Umbilical cord (tissue), 2 donors: ENCODE results near the gene DHRS3. TPM values are rescaled to one million over a fixed set of nuclear protein-coding genes. Genes with fewer than 3 reads are reported as not detected.
A peak's percentile ranks its signal among the peaks of the same experiment; 100 is the strongest.

Source experiments
- DNase-seq: peaks from one replicate; pipeline ENCODE4 v3.0.0-alpha.2; 2015; ENCODE audit warnings: low spot score
- total RNA-seq: library from RNA; depleted of rRNA; stranded (reverse); fragments of >200 nt; gene quantifications from one replicate; pipeline ENCODE4 v1.2.3, GENCODE V29; 2014; ENCODE audit warnings: low replicate concordance; ENCODE audit not compliant: insufficient read depth

Gene DHRS3
- total RNA-seq, 1 donor from 2014 or later: 107 TPM

GRCh38 chr1:12599657-12600056 is 18.4 kb downstream of the DHRS3 start:
- DNase-seq: no peak

GRCh38 chr1:12598974-12599373 is 19.0 kb downstream of the DHRS3 start:
- no peak for DNase-seq

- DNase-seq: no peak
These were observed 20.2 kb downstream of the DHRS3 start for GRCh38 chr1:12597792-12598191.

DNA sequence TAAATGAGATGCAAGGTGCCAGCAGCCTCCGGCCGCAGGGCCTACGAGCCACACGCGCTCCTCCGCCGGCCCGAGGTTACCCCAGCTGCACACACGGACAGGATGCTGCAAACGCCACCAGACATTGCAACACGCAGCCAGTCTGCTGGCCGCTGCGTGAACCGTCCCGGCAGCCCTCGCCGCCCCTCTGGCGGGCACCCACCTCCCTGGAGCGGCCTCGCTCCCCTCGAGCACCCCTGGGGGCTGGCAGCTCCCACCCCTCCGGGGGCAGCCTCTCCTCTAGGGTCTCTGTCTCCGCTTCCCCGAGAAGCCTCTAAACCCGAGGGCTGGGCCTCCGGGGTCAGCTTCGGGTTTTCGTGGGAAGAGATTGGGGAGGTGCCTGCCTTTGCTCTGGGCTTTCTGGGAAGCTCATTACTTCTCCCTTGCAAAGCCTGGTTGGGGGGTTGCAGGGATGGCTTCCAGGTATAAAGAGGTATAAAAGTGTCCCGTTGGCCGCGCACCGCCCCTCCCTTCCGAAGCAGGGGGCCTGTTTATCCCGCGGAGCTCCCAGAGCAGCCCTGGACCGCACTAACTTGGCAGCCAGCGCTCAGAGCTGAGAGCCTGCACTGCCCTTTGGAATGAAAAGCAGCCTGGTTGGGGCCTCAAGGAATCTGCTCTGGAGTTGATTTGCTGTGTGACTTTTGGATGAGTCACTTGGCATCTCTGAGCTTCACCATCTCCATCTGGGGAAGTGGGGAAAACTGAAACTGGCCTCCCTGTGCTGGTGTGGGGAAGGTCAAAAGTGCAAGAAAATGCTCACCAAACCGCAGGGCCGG is 21.8 kb downstream of the DHRS3 start:
- peak; percentile 96 for DNase-seq

DNA sequence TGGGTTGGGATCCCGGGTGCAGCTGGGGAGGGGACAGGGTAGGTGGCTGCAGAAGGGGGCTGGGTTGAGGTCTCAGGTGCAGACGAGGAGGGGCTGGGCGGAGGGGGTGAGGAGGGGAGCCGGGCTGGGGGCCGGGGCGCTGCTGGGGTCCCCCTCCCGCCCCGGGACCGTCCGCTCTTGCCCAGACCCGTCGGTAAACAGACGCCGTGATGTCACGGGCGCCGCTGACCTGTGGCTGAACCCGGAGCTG is 22.3 kb downstream of the DHRS3 start:
- DNase-seq: no peak

- DNase-seq: peak; percentile 84
These were observed 22.8 kb downstream of the DHRS3 start for GRCh38 chr1:12594966-12595756.

DNA sequence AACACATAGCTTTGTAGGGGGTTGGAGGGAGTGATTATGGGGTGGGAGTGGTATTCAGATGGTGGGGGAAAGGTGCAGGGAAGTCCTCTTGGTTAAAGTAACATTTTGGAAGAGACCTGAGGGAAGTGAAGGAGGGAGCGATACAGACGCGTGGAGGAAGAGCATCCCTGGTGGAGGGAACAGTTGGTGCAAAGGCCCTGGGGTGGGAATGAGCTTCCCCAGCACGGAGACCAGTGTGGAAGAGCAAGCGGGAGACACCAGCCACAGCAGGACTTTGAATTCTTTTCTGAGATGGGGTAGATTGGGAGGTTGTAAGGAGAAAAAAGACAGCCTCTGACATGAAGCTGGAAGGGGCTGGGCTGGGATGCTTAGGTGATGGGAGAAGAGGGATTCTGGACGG is 23.5 kb downstream of the DHRS3 start:
- no peak for DNase-seq

- peak; percentile 96 for DNase-seq
These were observed 24.4 kb downstream of the DHRS3 start for GRCh38 chr1:12593621-12594066.

DNA sequence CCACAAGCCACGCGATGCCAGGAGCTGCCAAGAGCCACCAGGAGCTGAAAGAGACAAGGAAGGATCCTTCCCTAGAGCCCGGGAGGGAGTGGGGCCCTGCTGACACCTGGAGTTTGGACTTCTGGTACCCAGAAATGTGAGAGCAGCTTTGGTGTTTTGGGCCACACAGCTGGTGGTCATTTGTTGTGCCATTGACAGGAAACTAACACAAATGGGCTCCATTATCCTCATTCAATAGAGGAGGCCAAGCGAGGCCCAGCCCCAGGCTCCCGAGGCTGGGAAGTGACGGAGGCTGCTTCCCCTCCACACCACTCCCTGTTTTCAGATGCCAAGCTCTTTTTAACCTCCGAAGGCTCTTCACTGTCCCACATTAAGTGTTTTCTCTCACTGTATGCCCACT is 25.5 kb downstream of the DHRS3 start:
- DNase-seq: no peak

GRCh38 chr1:12591267-12591938 is 26.6 kb downstream of the DHRS3 start:
- DNase-seq: no peak

- DNase-seq: no peak
These were observed 29.3 kb downstream of the DHRS3 start for GRCh38 chr1:12588695-12589094.

DNA sequence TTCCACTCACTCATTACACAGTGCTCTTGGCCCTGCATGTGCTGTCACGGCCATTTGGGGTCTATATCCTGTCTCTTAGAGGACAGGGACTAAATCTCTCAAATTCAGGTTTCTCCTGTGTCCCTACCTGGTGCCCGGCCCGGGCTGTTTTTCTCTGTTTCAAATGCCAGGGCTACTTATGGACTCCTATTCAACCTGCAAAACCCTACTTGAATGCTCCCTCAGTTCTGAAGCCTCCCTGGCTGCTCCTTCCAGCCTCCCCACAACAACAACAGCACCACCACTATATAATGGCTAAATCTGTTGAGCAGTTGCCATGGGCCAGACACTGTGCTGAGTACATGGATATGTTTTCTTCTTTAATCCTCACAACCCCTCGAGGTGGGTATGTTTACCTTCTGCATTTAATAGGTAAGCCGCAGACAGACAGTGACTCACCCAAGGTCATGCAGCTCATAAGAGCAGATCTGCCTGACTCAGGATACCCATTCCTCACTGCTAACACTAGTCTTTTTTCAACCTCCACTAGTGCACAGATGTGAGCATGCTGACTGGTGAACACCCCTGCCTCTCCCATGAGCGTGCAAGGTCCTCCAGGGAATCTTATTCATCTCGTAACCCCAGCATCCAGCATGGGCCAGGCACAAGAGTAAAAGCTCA is 29.9 kb downstream of the DHRS3 start:
- no peak for DNase-seq

GRCh38 chr1:12585951-12586942 is 31.8 kb downstream of the DHRS3 start:
- peak; percentile 48 for DNase-seq

DNA sequence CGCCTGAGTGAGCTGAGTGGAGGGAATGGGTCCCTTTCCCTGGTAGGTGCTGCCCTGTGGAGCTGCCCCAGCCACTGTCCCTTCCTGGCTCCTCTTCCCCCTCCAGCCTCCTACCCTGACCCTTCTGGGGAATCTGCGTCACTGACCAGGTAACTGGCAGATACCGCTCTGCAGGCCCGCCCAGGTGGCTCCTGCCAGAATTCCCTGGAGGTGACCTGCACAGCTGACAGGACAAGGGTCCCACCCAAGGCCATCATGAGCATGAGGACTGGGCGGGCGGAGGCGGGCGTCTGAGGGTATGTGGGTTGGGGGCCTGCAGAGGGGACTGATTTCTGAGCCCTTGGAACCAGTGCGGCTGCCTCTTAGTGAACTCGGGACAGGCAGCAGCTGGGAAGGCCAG is 32.5 kb downstream of the DHRS3 start:
- DNase-seq: no peak

GRCh38 chr1:12584900-12585525 is 33.0 kb downstream of the DHRS3 start:
- DNase-seq: no peak

- no peak for DNase-seq
These were observed 34.5 kb downstream of the DHRS3 start for GRCh38 chr1:12583484-12583883.

DNA sequence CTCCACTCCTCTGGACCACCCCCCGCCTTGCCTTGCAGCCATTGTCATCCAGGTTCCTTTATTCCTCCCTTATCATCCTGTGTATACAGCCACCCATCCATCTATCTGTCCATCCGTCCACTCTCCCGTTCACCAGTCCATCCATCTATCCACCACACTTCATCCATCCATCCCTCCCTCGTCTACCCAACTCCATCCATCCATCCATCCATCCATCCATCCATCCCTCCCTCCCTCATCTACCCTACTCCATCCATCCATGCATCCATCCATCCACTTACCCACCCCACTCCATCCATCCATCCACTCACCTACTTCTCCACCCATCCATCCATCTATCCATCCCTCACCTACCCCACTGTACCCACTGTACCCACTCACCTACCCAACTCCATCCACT is 35.4 kb downstream of the DHRS3 start:
- DNase-seq: no peak

DNA sequence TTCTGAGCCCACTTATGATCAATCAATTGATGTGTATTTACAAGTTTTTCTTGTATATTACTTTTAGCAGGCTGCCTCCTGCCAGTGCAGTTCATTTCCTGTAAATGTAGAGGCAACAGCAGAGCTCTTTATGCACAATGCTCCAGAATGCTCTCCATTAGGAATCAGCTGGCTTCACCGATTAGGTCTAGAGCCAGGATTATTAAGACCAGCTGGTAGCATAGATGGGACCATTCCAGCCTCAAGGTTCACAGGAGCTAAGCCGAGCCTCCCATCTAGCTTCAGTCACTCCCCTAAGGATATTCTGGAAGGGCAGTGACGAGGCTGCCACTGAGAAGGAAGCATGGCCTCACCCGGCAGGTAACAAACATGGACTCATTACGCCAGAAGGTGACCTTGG is 36.8 kb downstream of the DHRS3 start:
- DNase-seq: no peak

GRCh38 chr1:12580054-12580887 is 37.7 kb downstream of the DHRS3 start:
- no peak for DNase-seq
